B cell (primary cell): ENCODE data around the gene MCM5. TPM values are rescaled to one million over a fixed set of nuclear protein-coding genes. Genes with fewer than 3 reads are reported as not detected.

Experiments used
- ATAC-seq: fragments of 200-7000 bp; cut with Tn5 transposase; one replicate; pipeline ENCODE4 v1.10.0; 2021; ENCODE audit warnings: low read depth, mild to moderate bottlenecking, moderate number of reproducible peaks, moderate library complexity
- CTCF ChIA-PET: fragments of 350-600 bp; sonication (Branson Sonifier 250); formaldehyde crosslinking; loops from one replicate; lab custom pipeline; 2021; ENCODE audit warnings: antibody characterized with exemption, inconsistent platforms; lab: Charles Lee
- POLR2A ChIA-PET: fragments of 350-600 bp; sonication (Branson Sonifier 250); formaldehyde crosslinking; loops from one replicate; lab custom pipeline; 2021; ENCODE audit warnings: antibody characterized with exemption; lab: Charles Lee
- DNase-seq: peaks from one replicate; pipeline ENCODE4 v3.0.0; 2013
- H2AFZ ChIP-seq: 2 replicates; pipeline ENCODE4 v1.6.1; 2012; ENCODE audit warnings: mild to moderate bottlenecking, low read depth, low read length; ENCODE audit not compliant: insufficient read depth, poor library complexity, severe bottlenecking
- H3K27ac ChIP-seq, 2 donors: 1 replicate in 1 of 2; 2 replicates in 1 of 2; pipeline ENCODE4 v1.5.1; 2012 to 2013; ENCODE audit warnings: low read length in 2 of 2, mild to moderate bottlenecking in 2 of 2, moderate library complexity in 1 of 2
- H3K27me3 ChIP-seq, 4 experiments: fragments of 200-600 bp in 1 of 4; sonication (generic) in 1 of 4; replicated peaks in 1 of 4; 1 replicate in 2 of 4; 2 replicates in 2 of 4; pipeline versions ENCODE4 v1.6.1 to v1.7.0; 2013 to 2016; ENCODE audit warnings: low read length in 3 of 4, mild to moderate bottlenecking in 2 of 4, mixed read lengths in 1 of 4, moderate library complexity in 1 of 4; ENCODE audit not compliant: insufficient read depth in 4 of 4, control insufficient read depth in 3 of 4; ENCODE audit errors: control extremely low read depth in 1 of 4
- H3K36me3 ChIP-seq, 2 experiments: replicated peaks in 1 of 2; 1 replicate in 1 of 2; 2 replicates in 1 of 2; pipeline versions ENCODE4 v1.6.1 to v1.7.1; 2013; ENCODE audit warnings: low read length in 1 of 2; ENCODE audit not compliant: insufficient read depth in 2 of 2, control insufficient read depth in 1 of 2; ENCODE audit errors: control extremely low read depth in 1 of 2, extremely low read depth in 1 of 2
- H3K4me1 ChIP-seq, 2 donors: fragments of 200-600 bp in 1 of 2; sonication (generic) in 1 of 2; 1 replicate in 1 of 2; 2 replicates in 1 of 2; pipeline versions ENCODE4 v1.5.1 to v1.6.1; 2013 to 2017; ENCODE audit warnings: low read length in 2 of 2; ENCODE audit not compliant: control insufficient read depth in 2 of 2, insufficient read depth in 2 of 2
- H3K4me2 ChIP-seq: replicated peaks from 2 replicates; pipeline ENCODE3; 2012; ENCODE audit warnings: mild to moderate bottlenecking, low read depth, low read length; ENCODE audit not compliant: poor library complexity, severe bottlenecking
- H3K4me3 ChIP-seq, 5 experiments: fragments of 200-600 bp in 1 of 5; sonication (generic) in 1 of 5; 1 replicate in 3 of 5; 2 replicates in 2 of 5; pipeline versions ENCODE4 v1.5.1 to v1.7.0; 2011 to 2016; ENCODE audit warnings: low read length in 4 of 5, mild to moderate bottlenecking in 4 of 5, low read depth in 2 of 5, control low read depth in 1 of 5, moderate library complexity in 1 of 5; ENCODE audit not compliant: insufficient read depth in 1 of 5; ENCODE audit errors: control extremely low read depth in 1 of 5, extremely low read depth in 1 of 5
- H3K79me2 ChIP-seq: fragments of 200-600 bp; sonication (generic); one replicate; pipeline ENCODE4 v1.6.0; 2016; ENCODE audit warnings: low read length; ENCODE audit not compliant: control insufficient read depth, insufficient read depth
- H3K9ac ChIP-seq: fragments of 200-600 bp; sonication (generic); 2 replicates; pipeline ENCODE4 v1.6.1; 2017; ENCODE audit warnings: mild to moderate bottlenecking, low read length, moderate library complexity
- H3K9me3 ChIP-seq, 3 donors: one replicate each; pipeline versions ENCODE4 v1.6.1 to v1.7.1; 2013; ENCODE audit warnings: low read length in 2 of 3; ENCODE audit not compliant: control insufficient read depth in 2 of 3, insufficient read depth in 1 of 3; ENCODE audit errors: control extremely low read depth in 1 of 3
- H4K20me1 ChIP-seq: 2 replicates; pipeline ENCODE4 v1.6.0; 2012; ENCODE audit warnings: mild to moderate bottlenecking, low read length; ENCODE audit not compliant: insufficient read depth, control insufficient read depth, poor library complexity, severe bottlenecking
- H3K27ac Mint-ChIP-seq: one replicate; pipeline ENCODE4 v1.8.0; 2021; ENCODE audit warnings: mixed read lengths
- H3K27me3 Mint-ChIP-seq: one replicate; pipeline ENCODE4 v1.8.0; 2021; ENCODE audit warnings: mixed read lengths
- H3K4me1 Mint-ChIP-seq: one replicate; pipeline ENCODE4 v1.8.0; 2021; ENCODE audit warnings: mixed read lengths
- H3K4me3 Mint-ChIP-seq: one replicate; pipeline ENCODE4 v1.8.0; 2021; ENCODE audit warnings: mixed read lengths
- H3K9me3 Mint-ChIP-seq: one replicate; pipeline ENCODE4 v1.8.0; 2022; ENCODE audit warnings: mixed read lengths; ENCODE audit not compliant: insufficient read depth
- CTCF ChIP-seq: fragments of 200-600 bp; IDR thresholded peaks from one replicate; pipeline ENCODE4 v1.8.0; 2022; ENCODE audit warnings: antibody characterized with exemption, mild to moderate bottlenecking
- EZH2 ChIP-seq: IDR thresholded peaks from 2 replicates; pipeline ENCODE4 v1.6.1; 2012; ENCODE audit warnings: borderline replicate concordance, low read depth, mild to moderate bottlenecking, moderate library complexity, low read length; ENCODE audit not compliant: insufficient read depth, poor library complexity, severe bottlenecking
- WGBS: methylation state at CpG from one replicate; pipeline ENCODE4 v1.1.5; 2013; ENCODE audit warnings: missing lambda C conversion rate; ENCODE audit not compliant: insufficient coverage; 5-methylcytosine and 5-hydroxymethylcytosine counted together
- intact Hi-C: fragments of 100-400 bp; cut with micrococcal nuclease; formaldehyde crosslinking; loops from one replicate; pipeline ENCODE4 v1.10.0; 2022
- polyA plus RNA-seq: library from polyadenylated mRNA; depleted of rRNA; stranded (reverse); fragments of >200 nt; gene quantifications from 2 replicates; pipeline ENCODE4 v1.2.3, GENCODE V29; 2012
- total RNA-seq, 2 donors: library from RNA; stranded (reverse); fragments of 120-200 nt in 1 of 2; gene quantifications; 1 replicate in 1 of 2; 2 replicates in 1 of 2; pipeline versions ENCODE4 v1.2.3 to v1.2.4, GENCODE V29; 2013 to 2022

MCM5 gene
- total and polyA plus RNA-seq, 2 donors (not counting 1 experiment from before 2014, with no cell fraction given) = 112 to 203 TPM

- Histone ChIP-seq H3K27me3 (no peaks in the 10 kb centered on the region), H2AFZ (no peak overlapping the region), H4K20me1 (no peaks in the 10 kb centered on the region), H3K27ac (no peak overlapping the region), H3K9me3 (no peaks in the 10 kb centered on the region), H3K4me1 (peaks cover 8 to 10% of the 10 kb centered on the region in 2 donors), H3K4me2 (no peak overlapping the region), H3K36me3 (no peaks in the 10 kb centered on the region), H3K4me3 (no peak overlapping the region), H3K9ac (no peak overlapping the region), H3K79me2 (no peaks in the 10 kb centered on the region)
- Mint-ChIP-seq H3K9me3 (peaks cover 4% of the 10 kb centered on the region), H3K27me3 (no peaks in the 10 kb centered on the region), H3K27ac (no peak overlapping the region), H3K4me1 (peaks cover 10% of the 10 kb centered on the region), H3K4me3 (no peak overlapping the region)
- no peak for TF ChIP-seq EZH2
- TF ChIP-seq CTCF = no peak
- WGBS = 97% methylated on average over 7 of the region's 9 CpGs
- ChIA-PET POLR2A (no interaction called here), CTCF (interaction anchor here (1.0 kb wide), 1 partner anchor 117 kb away, joined by 3 read pairs; no protein-coding TSS in a partner anchor)
- ATAC-seq (no peak), DNase-seq (no peak)
- intact Hi-C loops = no loop called here
Measured at GRCh38 chr22:35465109-35465701, 65.3 kb downstream of the MCM5 start.

- H3K9me3 Mint-ChIP-seq = peaks cover 4% of the 10 kb centered on the region
- no peak for TF ChIP-seq EZH2
- no peak overlapping the region for H3K27ac Mint-ChIP-seq
- CTCF ChIA-PET = no interaction called here
- Histone ChIP-seq H3K9me3 (peaks cover 0 to 11% (median 5%) of the 10 kb centered on the region in 3 donors), H2AFZ (no peak overlapping the region), H3K36me3 (no peaks in the 10 kb centered on the region), H3K9ac (no peak overlapping the region), H3K4me2 (no peak overlapping the region), H3K79me2 (no peaks in the 10 kb centered on the region), H4K20me1 (no peaks in the 10 kb centered on the region), H3K4me3 (no peak overlapping the region), H3K27ac (no peak overlapping the region), H3K4me1 (peaks cover 8 to 10% of the 10 kb centered on the region in 2 donors), H3K27me3 (no peaks in the 10 kb centered on the region)
- POLR2A ChIA-PET = no interaction called here
- no peak overlapping the region for H3K4me3 Mint-ChIP-seq
- WGBS = 50% methylated on average over 11 of the region's 11 CpGs
- H3K4me1 Mint-ChIP-seq = peaks cover 10% of the 10 kb centered on the region
- H3K27me3 Mint-ChIP-seq = no peaks in the 10 kb centered on the region
- intact Hi-C loops = no loop called here
- ATAC-seq = no peak
- DNase-seq = no peak
Measured at GRCh38 chr22:35467681-35468434, 67.9 kb downstream of the MCM5 start.
